Measurements from ENCODE around the gene MBNL2. TPM values are rescaled to one million over a fixed set of nuclear protein-coding genes. Genes with fewer than 3 reads are reported as not detected.
A peak's percentile ranks its signal among the peaks of the same experiment; 100 is the strongest.

Gene MBNL2
- total RNA-seq, 1 experiment from 2014 or later = 0.85 TPM

GRCh38 chr13:97435794-97436193, 213.7 kb downstream of the MBNL2 start:
- Mint-ChIP-seq H3K4me1 (peaks cover 28% of the 10 kb centered on the region), H3K4me3 (peak overlapping the region; percentile 96), H3K27me3 (ENCODE audit: low read depth) (no peaks in the 10 kb centered on the region), H3K36me3 (0 out of 2 replicates have a peak, but pooled peaks cover 4% of the 10 kb centered on the region), H3K27ac (peak overlapping the region; percentile 81; the same call in 1 of the 2 replicates), H3K9me3 (no peaks in the 10 kb centered on the region)
- TF ChIP-seq CTCF (IDR thresholded peaks at IDR 0.05) = no peak
- no peak for TF ChIP-seq CDX4 (CRISPR knock-in tag; IDR thresholded peaks at IDR 0.05; ENCODE audit: borderline replicate concordance)
- TF ChIP-seq NFYB (CRISPR knock-in tag; conservative IDR thresholded peaks at IDR 0.05; ENCODE audit: low read depth) = no peak
- TF ChIP-seq ZNF121 (CRISPR knock-in tag; IDR thresholded peaks at IDR 0.05) = no peak
- TF ChIP-seq NR1H2 (CRISPR knock-in tag; IDR thresholded peaks at IDR 0.05) = no peak
- TF ChIP-seq ATF3 (CRISPR knock-in tag; conservative IDR thresholded peaks at IDR 0.05) = no peak
- no peak for TF ChIP-seq USF1 (CRISPR knock-in tag; IDR thresholded peaks at IDR 0.05)
- TF ChIP-seq USF2 (CRISPR knock-in tag; IDR thresholded peaks at IDR 0.05) = no peak
- TF ChIP-seq ZNF423 (CRISPR knock-in tag; IDR thresholded peaks at IDR 0.05) = no peak
- TF ChIP-seq ZMAT4 (CRISPR knock-in tag; IDR thresholded peaks at IDR 0.05) = no peak
- no peak for TF ChIP-seq ZNF281 (CRISPR knock-in tag; IDR thresholded peaks at IDR 0.05)
- TF ChIP-seq ZSCAN18 (CRISPR knock-in tag; IDR thresholded peaks at IDR 0.05) = no peak
- ATAC-seq = no peak
- POLR2A ChIA-PET = no interaction called here
- CTCF ChIA-PET = interaction anchor here (1.5 kb wide), 1 partner anchor 196 kb away, joined by 3 read pairs; no protein-coding TSS in a partner anchor
- DNase-seq (ENCODE audit: low spot score) = no peak

GRCh38 chr13:97436845-97437244, 214.7 kb downstream of the MBNL2 start:
- DNase-seq (ENCODE audit: low spot score) (no peak), ATAC-seq (no peak)
- no peaks in the 10 kb centered on the region for H3K9me3 Mint-ChIP-seq
- peaks cover 21% of the 10 kb centered on the region for H3K4me1 Mint-ChIP-seq
- no peaks in the 10 kb centered on the region for H3K27me3 Mint-ChIP-seq (ENCODE audit: low read depth)
- 0 out of 2 replicates have a peak, but pooled peaks cover 4% of the 10 kb centered on the region for H3K36me3 Mint-ChIP-seq
- H3K27ac Mint-ChIP-seq = 0 out of 2 replicates have a peak overlapping the region, but pooled peaks have one; percentile 28
- ChIA-PET CTCF (no interaction called here), POLR2A (no interaction called here)
- peak overlapping the region; percentile 96; the same call in 1 of the 2 replicates for H3K4me3 Mint-ChIP-seq
- TF ChIP-seq ZMAT4 (CRISPR knock-in tag; IDR thresholded peaks at IDR 0.05) = no peak
- no peak for TF ChIP-seq TEAD1 (CRISPR knock-in tag; IDR thresholded peaks at IDR 0.05)
- TF ChIP-seq ERG (CRISPR knock-in tag; IDR thresholded peaks at IDR 0.05) = no peak
- TF ChIP-seq EMX1 (CRISPR knock-in tag; IDR thresholded peaks at IDR 0.05) = no peak
- no peak for TF ChIP-seq ZNF232 (CRISPR knock-in tag; IDR thresholded peaks at IDR 0.05)
- no peak for TF ChIP-seq ZNF121 (CRISPR knock-in tag; IDR thresholded peaks at IDR 0.05)
- no peak for TF ChIP-seq NFYB (CRISPR knock-in tag; conservative IDR thresholded peaks at IDR 0.05; ENCODE audit: low read depth)
- no peak for TF ChIP-seq GABPB1 (CRISPR knock-in tag; IDR thresholded peaks at IDR 0.05)
- TF ChIP-seq ARID4B (CRISPR knock-in tag; IDR thresholded peaks at IDR 0.05; ENCODE audit: borderline replicate concordance) = no peak
- TF ChIP-seq NR2C2 (CRISPR knock-in tag; IDR thresholded peaks at IDR 0.05) = no peak
